ENCODE measurements around the gene COA5.

DNA sequence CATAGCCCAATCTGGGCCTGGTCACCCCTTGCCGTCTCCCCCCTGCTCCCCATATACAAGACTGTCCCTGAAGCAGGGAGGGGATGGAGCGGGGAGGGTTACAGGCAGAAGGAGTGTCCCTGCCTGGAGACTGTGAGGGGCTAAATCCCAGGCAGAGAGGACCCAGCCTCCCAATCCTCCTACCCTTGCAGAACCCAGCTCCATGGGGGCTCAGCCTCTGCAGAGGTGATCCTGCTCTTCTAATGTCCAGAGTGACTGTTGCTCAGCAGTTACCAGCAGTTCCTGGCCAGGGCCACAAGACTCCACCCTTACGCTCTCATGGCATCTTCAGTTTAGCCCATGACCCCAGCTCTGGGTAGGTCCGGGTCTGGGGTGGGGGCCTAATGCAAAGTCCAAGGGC, 58.1 kb downstream of the COA5 start:
- TF ChIP-seq, protein P1, sequence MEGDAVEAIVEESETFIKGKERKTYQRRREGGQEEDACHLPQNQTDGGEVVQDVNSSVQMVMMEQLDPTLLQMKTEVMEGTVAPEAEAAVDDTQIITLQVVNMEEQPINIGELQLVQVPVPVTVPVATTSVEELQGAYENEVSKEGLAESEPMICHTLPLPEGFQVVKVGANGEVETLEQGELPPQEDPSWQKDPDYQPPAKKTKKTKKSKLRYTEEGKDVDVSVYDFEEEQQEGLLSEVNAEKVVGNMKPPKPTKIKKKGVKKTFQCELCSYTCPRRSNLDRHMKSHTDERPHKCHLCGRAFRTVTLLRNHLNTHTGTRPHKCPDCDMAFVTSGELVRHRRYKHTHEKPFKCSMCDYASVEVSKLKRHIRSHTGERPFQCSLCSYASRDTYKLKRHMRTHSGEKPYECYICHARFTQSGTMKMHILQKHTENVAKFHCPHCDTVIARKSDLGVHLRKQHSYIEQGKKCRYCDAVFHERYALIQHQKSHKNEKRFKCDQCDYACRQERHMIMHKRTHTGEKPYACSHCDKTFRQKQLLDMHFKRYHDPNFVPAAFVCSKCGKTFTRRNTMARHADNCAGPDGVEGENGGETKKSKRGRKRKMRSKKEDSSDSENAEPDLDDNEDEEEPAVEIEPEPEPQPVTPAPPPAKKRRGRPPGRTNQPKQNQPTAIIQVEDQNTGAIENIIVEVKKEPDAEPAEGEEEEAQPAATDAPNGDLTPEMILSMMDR (conservative IDR thresholded peaks at IDR 0.05; ENCODE audit: low read length), result no peak; the same call in 1 of the 2 replicates
- TF ChIP-seq EZH2phosphoT487 (IDR thresholded peaks at IDR 0.05; ENCODE audit: borderline replicate concordance, low read depth, low read length), result no peak
